Stimulated activated CD4-positive, alpha-beta T cell treated with anti-CD3 and anti-CD28 coated beads, Interleukin-15, amount 100 ng/mL, for 1 hour (primary cell): ENCODE measurements around the gene SIRT4.

Source experiments
- DNase-seq, 2 donors: peaks; one replicate each; pipeline ENCODE4 v3.0.0-alpha.2; 2020; ENCODE audit warnings: low read depth in 1 of 2, low spot score in 1 of 2

SIRT4 gene

DNA sequence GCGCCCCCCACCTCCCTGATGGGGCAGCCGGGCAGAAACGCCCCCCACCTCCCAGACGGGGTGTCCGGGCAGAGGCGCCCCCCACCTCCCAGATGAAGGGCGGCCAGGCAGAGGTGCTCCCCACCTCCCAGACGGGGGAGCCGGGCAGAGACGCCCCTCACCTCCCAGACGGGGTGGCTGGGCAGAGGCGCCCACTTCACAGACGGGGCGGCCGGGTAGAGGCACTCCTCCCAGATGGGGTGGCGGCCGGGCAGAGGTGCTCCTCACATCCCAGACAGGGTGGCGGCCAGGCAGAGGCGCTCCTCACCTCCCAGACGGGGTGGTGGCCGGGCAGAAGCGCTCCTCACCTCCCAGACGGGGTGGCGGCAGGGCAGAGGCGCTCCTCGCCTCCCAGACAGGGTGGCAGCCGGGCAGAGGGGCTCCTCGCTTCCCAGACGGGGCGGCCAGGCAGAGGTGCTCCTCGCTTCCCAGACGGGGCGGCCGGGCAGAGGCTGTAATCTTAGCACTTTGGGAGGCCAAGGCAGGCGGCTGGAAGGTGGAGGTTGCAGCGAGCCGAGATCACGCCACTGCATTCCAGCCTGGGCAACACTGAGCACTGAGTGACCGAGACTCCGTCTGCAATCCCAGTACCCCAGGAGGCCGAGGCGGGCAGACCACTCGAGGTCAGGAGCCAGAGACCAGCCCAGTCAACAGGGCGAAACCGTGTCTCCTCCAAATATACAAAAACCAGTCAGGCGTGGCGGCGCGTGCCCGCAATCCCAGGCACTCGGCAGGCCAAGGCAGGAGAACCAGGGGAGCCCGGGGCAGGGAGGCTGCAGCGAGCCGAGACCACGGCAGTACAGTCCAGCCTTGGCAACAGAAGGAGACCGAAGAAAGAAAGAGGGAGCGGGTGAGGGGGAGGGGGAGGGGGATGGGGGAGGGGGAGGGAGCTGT is 23.7 kb upstream of the SIRT4 start:
- DNase-seq, result no peak

DNA sequence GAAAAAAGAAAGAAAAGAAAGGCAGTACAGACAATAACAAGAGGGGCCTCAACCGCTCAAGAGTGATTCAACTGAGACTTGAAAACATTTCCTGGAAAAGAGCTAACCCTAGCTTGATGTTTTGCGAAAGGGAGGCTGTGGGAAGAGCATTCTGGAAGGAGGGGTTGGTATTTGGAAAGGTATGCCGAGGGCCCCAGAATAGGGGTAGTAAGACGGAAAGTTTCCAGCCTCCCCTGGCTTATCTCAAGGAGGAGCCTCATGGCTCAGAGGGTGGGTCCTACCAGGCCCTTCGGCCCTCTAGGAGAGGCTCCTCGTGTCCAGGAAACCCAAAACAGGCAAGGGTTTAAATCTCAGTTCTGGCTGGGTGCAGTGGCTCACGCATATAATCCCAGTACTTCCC is 18.8 kb upstream of the SIRT4 start:
- no peak for DNase-seq

- no peak for DNase-seq
These were observed 17.7 kb upstream of the SIRT4 start for GRCh38 chr12:120284381-120284780.

DNA sequence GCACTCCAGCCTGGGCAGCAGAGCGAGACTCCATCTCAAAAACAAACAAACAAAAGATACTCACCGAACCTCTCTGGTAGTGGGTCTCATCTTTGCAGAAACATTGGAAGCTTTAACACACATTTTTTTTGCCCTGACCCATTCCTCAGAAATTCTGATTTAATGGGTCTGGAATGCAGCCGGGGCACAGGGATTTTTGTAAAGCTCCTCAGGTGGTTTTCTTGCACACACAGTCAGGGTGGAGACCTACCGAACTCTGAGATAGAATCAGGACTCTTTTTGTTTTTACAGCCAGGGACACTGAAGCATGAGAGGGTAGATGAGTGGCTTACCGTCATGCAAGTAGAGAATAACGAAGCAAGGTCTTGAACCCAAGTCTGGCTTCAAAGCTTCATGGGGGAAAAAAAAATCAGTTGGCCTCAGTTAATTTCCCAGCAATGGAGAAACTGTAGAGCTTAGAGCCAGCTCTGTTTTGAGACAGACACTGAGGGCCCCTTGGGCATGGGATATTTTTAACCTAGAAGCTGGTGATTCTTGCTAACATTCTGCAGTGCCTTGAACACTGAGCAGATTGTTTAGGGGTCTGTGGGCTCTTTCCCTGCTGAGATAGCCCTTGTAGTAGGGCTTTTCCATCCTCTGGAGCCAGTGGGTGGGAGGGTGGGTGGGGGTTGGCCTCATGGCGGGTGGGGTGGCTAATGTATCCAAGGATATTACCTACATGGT is 15.2 kb upstream of the SIRT4 start:
- DNase-seq, result no peak

DNA sequence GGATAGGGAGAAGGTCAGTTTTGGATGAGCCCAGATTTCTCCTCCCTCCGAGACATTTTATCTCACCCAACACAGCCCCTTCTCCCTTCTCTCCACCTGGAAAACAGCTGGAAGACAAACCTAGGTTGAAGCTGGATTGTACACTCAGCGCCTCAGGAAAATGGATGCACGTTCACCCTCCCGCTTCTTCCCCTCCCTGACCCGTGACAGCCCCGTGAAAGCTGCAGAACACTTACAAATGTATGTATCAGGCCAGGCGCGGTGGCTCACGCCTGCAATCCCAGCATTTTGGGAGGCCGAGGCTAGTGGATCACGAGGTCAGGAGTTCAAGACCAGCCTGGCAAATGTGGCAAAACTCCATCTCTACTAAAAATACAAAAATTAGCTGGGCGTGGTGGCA is 14.6 kb upstream of the SIRT4 start:
- no peak for DNase-seq

DNA sequence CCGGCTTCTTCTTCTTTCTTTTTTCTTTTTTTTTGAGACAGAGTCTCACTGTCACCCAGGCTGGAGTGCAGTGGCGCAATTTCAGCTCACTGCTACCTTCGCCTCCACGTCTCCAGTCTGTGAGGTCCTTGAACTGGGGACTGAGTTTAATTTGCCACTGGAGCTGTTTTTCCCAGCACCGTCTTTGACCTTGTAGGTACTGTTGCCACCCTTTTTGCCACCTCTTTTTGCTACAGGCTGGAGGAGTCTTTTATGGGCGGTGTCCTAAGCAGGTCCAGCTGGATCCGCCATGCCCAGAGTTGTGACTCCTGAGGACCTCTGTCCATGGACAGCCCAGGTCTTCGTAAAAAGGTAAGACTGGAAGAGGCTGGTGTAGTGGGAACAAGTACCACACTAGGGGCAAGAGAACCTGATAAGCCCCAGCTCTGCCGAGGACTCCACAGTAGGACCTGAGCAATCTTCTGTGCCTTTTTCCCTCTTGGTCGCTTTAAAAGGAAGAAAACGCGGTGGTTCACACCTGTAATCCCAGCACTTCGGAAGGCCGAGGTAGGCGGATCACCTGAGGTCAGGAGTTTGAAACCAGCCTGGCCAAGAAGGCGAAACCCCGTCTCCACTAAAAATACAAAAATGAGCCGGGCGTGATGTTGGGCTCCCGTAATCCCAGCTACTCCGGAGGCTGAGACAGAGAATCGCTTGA is 11.4 kb upstream of the SIRT4 start:
- peak in 1 of 2 donors; percentile 13 for DNase-seq

DNA sequence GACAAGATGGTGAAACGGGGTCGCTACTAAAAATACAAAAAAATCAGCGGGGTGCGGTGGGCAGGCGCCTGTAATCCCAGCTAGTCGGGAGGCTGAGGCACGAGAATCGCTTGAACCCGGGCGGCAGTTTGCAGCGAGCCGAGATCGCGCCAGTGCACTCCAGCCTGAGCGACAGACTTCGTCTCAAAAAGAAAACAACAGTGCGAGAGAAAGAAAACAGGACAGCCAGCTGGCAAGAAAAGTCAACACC is 9.8 kb upstream of the SIRT4 start:
- no peak for DNase-seq

GRCh38 chr12:120292661-120293531 is 9.2 kb upstream of the SIRT4 start, which contains the start of gene RNU4-1:
RNU4-1 (minus strand) TSS chr12:120293237.
- peak; percentile 43 to 52 for DNase-seq

GRCh38 chr12:120314220-120314619 is 12.1 kb downstream of the SIRT4 start:
- DNase-seq, result no peak

DNA sequence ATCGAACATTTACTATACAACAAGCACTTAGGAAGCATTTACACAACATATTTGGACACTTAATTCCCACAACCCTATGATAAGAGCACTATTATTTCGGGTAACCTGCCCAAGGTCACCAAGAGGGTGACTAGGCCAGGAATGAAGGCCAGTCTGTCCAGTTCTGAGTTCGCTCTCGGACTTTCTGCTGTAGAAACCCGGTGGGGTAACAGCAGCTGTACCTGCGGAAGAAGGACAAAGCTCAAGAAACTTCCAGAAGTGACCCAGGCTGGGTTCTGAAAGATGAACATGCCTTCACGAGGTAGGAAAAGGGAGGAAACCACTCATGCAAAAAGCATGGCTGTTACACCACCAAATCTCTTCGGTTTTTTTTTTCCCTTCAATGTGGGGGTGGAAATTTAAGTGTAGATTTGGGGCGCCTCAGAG is 14.7 kb downstream of the SIRT4 start:
- DNase-seq, result no peak

GRCh38 chr12:120317224-120318105 is 15.3 kb downstream of the SIRT4 start:
- peak; percentile 99 to 100 for DNase-seq

GRCh38 chr12:120321382-120322202 is 19.5 kb downstream of the SIRT4 start:
- no peak for DNase-seq

DNA sequence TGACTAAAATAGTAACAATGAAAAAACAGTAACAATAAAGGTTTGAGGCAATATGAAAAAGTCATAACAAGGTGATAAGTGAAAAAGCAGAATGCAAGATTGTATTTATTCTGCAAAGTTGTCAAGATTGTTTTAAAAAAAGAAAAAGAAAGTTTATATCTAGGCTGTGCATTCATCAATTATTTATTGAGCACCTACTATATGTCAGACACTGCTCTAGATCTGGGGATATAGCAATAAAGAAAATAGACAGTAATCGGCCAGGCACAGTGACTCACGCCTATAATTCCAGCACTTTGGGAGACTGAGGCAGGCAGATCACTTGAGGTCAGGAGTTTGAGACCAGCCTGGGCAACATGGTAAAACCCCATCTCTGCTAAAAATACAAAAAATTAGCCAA is 21.7 kb downstream of the SIRT4 start:
- no peak for DNase-seq

- no peak for DNase-seq
These were observed 22.8 kb downstream of the SIRT4 start for GRCh38 chr12:120324841-120325417.

DNA sequence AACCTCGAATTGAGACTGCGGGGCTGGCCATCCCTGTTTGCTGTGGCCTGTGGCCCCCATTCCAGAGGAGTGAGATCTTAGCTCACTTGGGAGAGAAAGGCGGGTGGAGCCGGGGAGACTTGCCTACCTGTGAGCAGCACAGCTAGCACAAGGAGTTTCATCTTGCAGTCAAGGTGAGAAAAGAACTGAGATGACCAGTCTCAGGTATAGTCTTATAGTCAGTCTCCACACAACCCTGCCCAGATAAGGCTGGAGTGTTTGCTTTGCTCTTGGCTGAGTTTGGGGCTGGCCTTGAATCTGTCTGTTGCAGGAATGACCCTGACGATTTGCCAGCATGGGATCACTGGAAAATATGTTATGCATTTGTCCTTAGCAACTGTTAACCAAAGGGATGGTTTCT is 25.5 kb downstream of the SIRT4 start, which contains the start of gene PLA2G1B:
TSS of gene PLA2G1B (minus strand) at position 187 of the 400 bp plus-strand sequence. CDS start at position 161, 26 bp downstream.
- no peak for DNase-seq

DNA sequence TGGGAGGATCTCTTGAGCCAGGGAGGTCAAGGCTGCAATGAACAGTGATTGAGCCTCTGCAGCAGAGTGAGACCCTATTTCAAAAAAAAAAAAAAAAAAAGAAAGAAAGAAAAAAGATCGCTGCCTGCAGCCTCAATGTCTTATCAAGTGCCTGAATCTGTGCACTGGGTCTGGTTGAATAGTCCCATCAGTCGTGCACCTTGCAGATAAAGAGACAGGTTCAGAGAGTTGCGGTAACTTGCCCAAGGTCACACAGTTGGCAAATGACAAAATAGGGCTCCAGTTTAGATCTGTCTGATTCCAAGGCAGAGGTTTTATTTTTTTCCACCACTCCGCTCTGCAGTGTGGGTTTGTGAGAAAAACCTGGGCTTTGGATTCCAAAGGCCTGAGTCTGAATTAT is 26.1 kb downstream of the SIRT4 start:
- DNase-seq, result no peak

DNA sequence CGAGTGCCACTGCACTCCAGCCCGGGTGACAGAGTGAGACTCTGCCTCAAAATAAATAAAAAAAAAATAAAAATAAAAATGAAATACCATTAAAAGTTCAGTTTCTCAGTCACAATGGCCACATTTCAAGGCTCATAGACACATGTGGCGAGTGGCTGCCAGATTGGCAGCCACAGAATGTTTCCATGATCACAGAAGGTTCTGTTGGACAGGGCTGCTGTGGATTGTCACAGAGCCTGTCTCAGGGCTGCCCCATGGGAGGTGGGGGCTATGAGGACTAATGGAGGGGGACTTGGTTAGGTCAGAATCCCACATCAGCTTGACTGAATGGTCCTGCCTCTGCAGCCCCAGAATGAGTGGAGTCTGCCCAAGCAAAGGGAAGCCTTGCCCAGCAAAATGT is 29.3 kb downstream of the SIRT4 start:
- DNase-seq, result no peak

- DNase-seq, result no peak
These were observed 29.9 kb downstream of the SIRT4 start for GRCh38 chr12:120332041-120332440.

GRCh38 chr12:120332523-120332922 is 30.4 kb downstream of the SIRT4 start:
- no peak for DNase-seq
